ENCODE results near the gene SRXN1.
"Not testable (repeated sequence)": the region's sequence is repeated elsewhere in the genome, so short reads cannot be mapped to it uniquely, and the experiment has no call there.

- TF ChIP-seq CTCF, POLR2AphosphoS5 (IDR thresholded peaks at IDR 0.05): not testable (repeated sequence)
Measured at GRCh38 chr20:642013-642397, 11.0 kb downstream of the SRXN1 start.
